ENCODE measurements around the gene CCDC110. TPM values are rescaled to one million over a fixed set of nuclear protein-coding genes. Genes with fewer than 3 reads are reported as not detected.
A peak's percentile ranks its signal among the peaks of the same experiment; 100 is the strongest.

The CCDC110 gene
- polyA plus RNA-seq, 1 of the 3 experiments (the other 2 are of a cell fraction) = 0.05 TPM

DNA sequence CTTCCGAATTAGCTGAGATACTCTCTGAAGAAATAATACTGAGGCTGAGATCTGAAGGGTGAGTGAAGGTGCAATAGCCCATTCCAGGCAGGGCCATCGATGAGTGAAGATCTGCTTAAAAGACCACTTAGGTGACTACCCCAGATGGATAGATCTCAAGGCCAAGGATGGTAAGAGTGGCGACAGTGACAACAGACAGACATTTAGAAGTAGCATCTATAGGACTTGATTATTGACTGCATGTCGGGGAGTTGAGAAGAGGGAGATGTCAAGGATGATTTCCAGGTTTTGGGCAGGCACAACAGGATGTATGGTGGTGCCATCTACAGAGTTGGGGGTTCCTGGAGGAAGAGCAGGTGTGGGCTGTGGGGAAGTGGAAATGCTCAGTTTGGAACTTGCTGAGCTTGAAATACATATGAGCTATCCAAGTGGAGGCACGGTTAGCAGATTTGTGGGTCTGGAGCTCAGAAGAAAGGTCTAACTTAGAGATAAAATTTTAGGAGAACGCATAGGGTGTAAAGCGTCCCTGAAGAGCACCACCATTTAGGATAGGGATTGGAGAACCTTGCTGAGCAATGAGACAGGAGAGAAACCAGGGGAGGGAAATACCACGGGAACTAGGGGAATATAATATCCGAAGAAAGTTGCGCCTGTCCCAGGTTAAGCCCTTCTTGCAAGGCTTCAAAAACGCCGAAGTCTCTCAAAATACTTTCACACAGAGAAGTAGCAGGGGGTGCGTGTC lies 46.5 kb downstream of the CCDC110 start:
- peak overlapping the region; percentile 88 for H3K4me2 ChIP-seq
- no peaks in the 10 kb centered on the region for H4K20me1 ChIP-seq (ENCODE audit: insufficient read depth)
- H3K27ac ChIP-seq (ENCODE audit: low read depth in 2 of 2, low read length in 1 of 2) = peak overlapping the region; percentile 88 to 95
- H3K4me3 ChIP-seq (ENCODE audit: low read depth in 2 of 2, low read length in 1 of 2) = peak overlapping the region; percentile 71 to 82
- WGBS (ENCODE audit: low lambda C conversion rate) = 8% methylated on average over 11 of the region's 13 CpGs
- no peak for DNase-seq
- TF ChIP-seq, protein P1, sequence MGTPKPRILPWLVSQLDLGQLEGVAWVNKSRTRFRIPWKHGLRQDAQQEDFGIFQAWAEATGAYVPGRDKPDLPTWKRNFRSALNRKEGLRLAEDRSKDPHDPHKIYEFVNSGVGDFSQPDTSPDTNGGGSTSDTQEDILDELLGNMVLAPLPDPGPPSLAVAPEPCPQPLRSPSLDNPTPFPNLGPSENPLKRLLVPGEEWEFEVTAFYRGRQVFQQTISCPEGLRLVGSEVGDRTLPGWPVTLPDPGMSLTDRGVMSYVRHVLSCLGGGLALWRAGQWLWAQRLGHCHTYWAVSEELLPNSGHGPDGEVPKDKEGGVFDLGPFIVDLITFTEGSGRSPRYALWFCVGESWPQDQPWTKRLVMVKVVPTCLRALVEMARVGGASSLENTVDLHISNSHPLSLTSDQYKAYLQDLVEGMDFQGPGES (IDR thresholded peaks at IDR 0.05; ENCODE audit: low read depth, low read length) = no peak
- TF ChIP-seq GABPA (IDR thresholded peaks at IDR 0.05; ENCODE audit: low read depth) = no peak
- TF ChIP-seq, protein P2, sequence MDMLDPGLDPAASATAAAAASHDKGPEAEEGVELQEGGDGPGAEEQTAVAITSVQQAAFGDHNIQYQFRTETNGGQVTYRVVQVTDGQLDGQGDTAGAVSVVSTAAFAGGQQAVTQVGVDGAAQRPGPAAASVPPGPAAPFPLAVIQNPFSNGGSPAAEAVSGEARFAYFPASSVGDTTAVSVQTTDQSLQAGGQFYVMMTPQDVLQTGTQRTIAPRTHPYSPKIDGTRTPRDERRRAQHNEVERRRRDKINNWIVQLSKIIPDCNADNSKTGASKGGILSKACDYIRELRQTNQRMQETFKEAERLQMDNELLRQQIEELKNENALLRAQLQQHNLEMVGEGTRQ (IDR thresholded peaks at IDR 0.05; ENCODE audit: borderline replicate concordance, low read depth, low read length) = no peak
- H3K79me2 ChIP-seq (ENCODE audit: insufficient read depth) = peaks cover 31% of the 10 kb centered on the region
- no peaks in the 10 kb centered on the region for H3K9me2 ChIP-seq
- peaks cover 0 to 8% of the 10 kb centered on the region in 2 experiments; a peak in 2 of 4 replicates for H3K4me1 ChIP-seq (ENCODE audit: control insufficient read depth in 1 of 2, insufficient read depth in 2 of 2, low read depth in 1 of 2, low read length in 1 of 2)
- POLR2A ChIA-PET = interaction anchor here (0.6 to 2.9 kb wide), 2 partner anchors 29 to 282 kb away, joined by 3 to 14 read pairs; partner anchors contain the start of genes ANKRD37, LRP2BP and SLC25A4
- no peaks in the 10 kb centered on the region for H3K9me3 ChIP-seq
- peaks cover 11 to 24% of the 10 kb centered on the region in 2 experiments for H3K36me3 ChIP-seq (replicated peaks in 1 of 2; ENCODE audit: control insufficient read depth in 1 of 2, insufficient read depth in 2 of 2, low read length in 1 of 2)
- peak overlapping the region; percentile 91 for H3K9ac ChIP-seq
- no peaks in the 10 kb centered on the region for H3F3A ChIP-seq (replicated peaks; ENCODE audit: insufficient read depth)
- CTCF ChIA-PET = interaction anchor here (1.0 to 2.5 kb wide), 7 partner anchors 21 to 613 kb away, joined by 3 to 15 read pairs (median 3); no protein-coding TSS in a partner anchor
- H3K27me3 ChIP-seq (ENCODE audit: insufficient read depth) = no peaks in the 10 kb centered on the region
- peak overlapping the region; percentile 90 for H2AFZ ChIP-seq (ENCODE audit: low read depth)

DNA sequence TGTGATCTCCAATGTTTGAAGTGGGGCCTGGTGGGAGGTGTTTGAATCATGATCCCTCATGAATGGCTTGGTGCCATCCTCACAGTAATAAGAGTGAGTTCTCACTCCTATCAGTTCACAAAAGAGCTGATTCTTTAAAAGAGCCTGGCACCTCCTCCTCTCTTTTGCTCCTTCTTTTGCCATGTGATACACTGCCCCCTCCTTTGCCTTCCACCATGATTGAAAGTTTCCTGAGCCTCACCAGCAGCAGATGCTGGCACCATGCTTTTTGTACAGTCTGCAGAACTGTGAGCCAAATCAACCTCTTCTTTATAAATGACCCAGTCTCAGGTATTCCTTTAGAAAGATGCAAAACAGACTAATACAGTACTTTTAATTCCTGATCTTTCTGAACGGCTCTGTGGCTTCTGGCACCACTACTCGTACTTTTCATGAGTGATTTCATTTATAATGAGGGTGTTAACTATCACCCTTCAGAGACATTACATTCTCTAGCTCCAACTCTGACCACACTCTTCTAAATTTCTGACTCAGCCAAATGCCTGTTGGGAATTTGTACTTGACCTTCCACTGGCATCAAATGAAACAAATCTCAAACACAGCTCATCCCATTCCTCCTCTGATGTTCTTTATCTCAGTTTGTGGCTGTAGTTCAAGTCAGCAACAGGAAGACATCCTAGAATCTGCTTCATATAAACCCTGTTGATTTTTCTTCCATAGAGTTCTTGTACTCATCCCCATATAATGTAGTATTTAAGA lies 50.0 kb downstream of the CCDC110 start:
- H3K4me2 ChIP-seq = no peak overlapping the region
- H3K9me3 ChIP-seq = no peaks in the 10 kb centered on the region
- H3K4me1 ChIP-seq (ENCODE audit: control insufficient read depth in 1 of 2, insufficient read depth in 2 of 2, low read depth in 1 of 2, low read length in 1 of 2) = peaks cover 0 to 8% of the 10 kb centered on the region in 2 experiments; a peak in 2 of 4 replicates
- H3K4me3 ChIP-seq (ENCODE audit: low read depth in 2 of 2, low read length in 1 of 2) = no peak overlapping the region
- H3F3A ChIP-seq (replicated peaks; ENCODE audit: insufficient read depth) = no peaks in the 10 kb centered on the region
- no peak overlapping the region for H3K27ac ChIP-seq (ENCODE audit: low read depth in 2 of 2, low read length in 1 of 2)
- no peaks in the 10 kb centered on the region for H3K27me3 ChIP-seq (ENCODE audit: insufficient read depth)
- no peaks in the 10 kb centered on the region for H4K20me1 ChIP-seq (ENCODE audit: insufficient read depth)
- H3K9me2 ChIP-seq = no peaks in the 10 kb centered on the region
- CTCF ChIA-PET = interaction anchor here (1.0 kb wide), 1 partner anchor 600 kb away, joined by 3 read pairs; no protein-coding TSS in a partner anchor
- H3K79me2 ChIP-seq (ENCODE audit: insufficient read depth) = peaks cover 31% of the 10 kb centered on the region
- POLR2A ChIA-PET = no interaction called here
- peaks cover 34 to 47% of the 10 kb centered on the region in 2 experiments for H3K36me3 ChIP-seq (replicated peaks in 1 of 2; ENCODE audit: control insufficient read depth in 1 of 2, insufficient read depth in 2 of 2, low read length in 1 of 2)
- no peak for DNase-seq
- 83% methylated on average over 2 of the region's 2 CpGs for WGBS (ENCODE audit: low lambda C conversion rate)
- H2AFZ ChIP-seq (ENCODE audit: low read depth) = no peak overlapping the region
- no peak overlapping the region for H3K9ac ChIP-seq
- TF ChIP-seq NFIC (IDR thresholded peaks at IDR 0.05; ENCODE audit: borderline replicate concordance) (no peak), ELF1 (IDR thresholded peaks at IDR 0.05) (no peak), TCF12 (IDR thresholded peaks at IDR 0.05) (no peak), SIN3A (IDR thresholded peaks at IDR 0.05; ENCODE audit: borderline replicate concordance, low read depth, low read length) (no peak), CHD2 (IDR thresholded peaks at IDR 0.05; ENCODE audit: low read length, partially characterized antibody) (no peak), JUND (IDR thresholded peaks at IDR 0.05) (no peak), SMC3 (IDR thresholded peaks at IDR 0.05; ENCODE audit: low read depth, low read length) (no peak), FOXJ3 (CRISPR knock-in tag; IDR thresholded peaks at IDR 0.05) (no peak)
- TF ChIP-seq, protein P2 (IDR thresholded peaks at IDR 0.05; ENCODE audit: borderline replicate concordance, low read depth, low read length) = no peak
- TF ChIP-seq, protein P3, sequence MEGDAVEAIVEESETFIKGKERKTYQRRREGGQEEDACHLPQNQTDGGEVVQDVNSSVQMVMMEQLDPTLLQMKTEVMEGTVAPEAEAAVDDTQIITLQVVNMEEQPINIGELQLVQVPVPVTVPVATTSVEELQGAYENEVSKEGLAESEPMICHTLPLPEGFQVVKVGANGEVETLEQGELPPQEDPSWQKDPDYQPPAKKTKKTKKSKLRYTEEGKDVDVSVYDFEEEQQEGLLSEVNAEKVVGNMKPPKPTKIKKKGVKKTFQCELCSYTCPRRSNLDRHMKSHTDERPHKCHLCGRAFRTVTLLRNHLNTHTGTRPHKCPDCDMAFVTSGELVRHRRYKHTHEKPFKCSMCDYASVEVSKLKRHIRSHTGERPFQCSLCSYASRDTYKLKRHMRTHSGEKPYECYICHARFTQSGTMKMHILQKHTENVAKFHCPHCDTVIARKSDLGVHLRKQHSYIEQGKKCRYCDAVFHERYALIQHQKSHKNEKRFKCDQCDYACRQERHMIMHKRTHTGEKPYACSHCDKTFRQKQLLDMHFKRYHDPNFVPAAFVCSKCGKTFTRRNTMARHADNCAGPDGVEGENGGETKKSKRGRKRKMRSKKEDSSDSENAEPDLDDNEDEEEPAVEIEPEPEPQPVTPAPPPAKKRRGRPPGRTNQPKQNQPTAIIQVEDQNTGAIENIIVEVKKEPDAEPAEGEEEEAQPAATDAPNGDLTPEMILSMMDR (IDR thresholded peaks at IDR 0.05) = no peak
- TF ChIP-seq, protein P4, sequence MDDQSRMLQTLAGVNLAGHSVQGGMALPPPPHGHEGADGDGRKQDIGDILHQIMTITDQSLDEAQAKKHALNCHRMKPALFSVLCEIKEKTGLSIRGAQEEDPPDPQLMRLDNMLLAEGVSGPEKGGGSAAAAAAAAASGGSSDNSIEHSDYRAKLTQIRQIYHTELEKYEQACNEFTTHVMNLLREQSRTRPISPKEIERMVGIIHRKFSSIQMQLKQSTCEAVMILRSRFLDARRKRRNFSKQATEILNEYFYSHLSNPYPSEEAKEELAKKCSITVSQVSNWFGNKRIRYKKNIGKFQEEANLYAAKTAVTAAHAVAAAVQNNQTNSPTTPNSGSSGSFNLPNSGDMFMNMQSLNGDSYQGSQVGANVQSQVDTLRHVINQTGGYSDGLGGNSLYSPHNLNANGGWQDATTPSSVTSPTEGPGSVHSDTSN (IDR thresholded peaks at IDR 0.05) = no peak
- TF ChIP-seq, protein P5, sequence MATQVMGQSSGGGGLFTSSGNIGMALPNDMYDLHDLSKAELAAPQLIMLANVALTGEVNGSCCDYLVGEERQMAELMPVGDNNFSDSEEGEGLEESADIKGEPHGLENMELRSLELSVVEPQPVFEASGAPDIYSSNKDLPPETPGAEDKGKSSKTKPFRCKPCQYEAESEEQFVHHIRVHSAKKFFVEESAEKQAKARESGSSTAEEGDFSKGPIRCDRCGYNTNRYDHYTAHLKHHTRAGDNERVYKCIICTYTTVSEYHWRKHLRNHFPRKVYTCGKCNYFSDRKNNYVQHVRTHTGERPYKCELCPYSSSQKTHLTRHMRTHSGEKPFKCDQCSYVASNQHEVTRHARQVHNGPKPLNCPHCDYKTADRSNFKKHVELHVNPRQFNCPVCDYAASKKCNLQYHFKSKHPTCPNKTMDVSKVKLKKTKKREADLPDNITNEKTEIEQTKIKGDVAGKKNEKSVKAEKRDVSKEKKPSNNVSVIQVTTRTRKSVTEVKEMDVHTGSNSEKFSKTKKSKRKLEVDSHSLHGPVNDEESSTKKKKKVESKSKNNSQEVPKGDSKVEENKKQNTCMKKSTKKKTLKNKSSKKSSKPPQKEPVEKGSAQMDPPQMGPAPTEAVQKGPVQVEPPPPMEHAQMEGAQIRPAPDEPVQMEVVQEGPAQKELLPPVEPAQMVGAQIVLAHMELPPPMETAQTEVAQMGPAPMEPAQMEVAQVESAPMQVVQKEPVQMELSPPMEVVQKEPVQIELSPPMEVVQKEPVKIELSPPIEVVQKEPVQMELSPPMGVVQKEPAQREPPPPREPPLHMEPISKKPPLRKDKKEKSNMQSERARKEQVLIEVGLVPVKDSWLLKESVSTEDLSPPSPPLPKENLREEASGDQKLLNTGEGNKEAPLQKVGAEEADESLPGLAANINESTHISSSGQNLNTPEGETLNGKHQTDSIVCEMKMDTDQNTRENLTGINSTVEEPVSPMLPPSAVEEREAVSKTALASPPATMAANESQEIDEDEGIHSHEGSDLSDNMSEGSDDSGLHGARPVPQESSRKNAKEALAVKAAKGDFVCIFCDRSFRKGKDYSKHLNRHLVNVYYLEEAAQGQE (IDR thresholded peaks at IDR 0.05; ENCODE audit: low read depth, low read length) = no peak
